ENCODE measurements around the gene ADIRF.
"Not testable (repeated sequence)": the region's sequence is repeated elsewhere in the genome, so short reads cannot be mapped to it uniquely, and the experiment has no call there.

The ADIRF gene

DNA sequence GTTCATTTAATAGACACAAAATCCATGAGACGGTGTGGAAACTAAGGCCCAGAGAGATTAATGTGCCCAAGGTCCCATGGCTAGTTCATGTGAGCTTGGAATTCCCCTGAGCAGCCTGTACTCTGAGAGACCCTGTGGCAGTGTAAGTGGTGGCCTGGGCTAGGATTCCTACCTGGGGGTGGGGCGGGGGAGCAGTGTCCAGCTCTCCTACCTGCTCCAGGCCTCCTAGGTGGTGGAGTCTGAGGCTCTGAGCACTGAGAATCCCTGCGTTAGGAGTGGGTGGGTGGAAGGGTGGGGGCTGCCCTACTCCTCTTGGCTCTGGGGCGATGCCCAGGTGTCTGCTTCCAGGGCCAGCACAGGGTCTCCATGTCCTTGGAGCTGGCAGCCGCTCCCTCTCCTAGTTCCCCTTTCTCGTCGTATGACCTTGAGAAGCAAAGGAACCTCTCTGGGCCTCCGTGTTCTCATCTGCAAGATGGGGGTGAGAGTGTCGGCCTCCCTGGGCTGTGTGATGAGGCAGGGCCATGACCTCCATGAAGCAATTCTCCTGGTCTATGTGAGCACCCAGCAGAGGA lies 7.3 kb upstream of the ADIRF start:
- DNase-seq (ENCODE audit: low read depth) = no peak

DNA sequence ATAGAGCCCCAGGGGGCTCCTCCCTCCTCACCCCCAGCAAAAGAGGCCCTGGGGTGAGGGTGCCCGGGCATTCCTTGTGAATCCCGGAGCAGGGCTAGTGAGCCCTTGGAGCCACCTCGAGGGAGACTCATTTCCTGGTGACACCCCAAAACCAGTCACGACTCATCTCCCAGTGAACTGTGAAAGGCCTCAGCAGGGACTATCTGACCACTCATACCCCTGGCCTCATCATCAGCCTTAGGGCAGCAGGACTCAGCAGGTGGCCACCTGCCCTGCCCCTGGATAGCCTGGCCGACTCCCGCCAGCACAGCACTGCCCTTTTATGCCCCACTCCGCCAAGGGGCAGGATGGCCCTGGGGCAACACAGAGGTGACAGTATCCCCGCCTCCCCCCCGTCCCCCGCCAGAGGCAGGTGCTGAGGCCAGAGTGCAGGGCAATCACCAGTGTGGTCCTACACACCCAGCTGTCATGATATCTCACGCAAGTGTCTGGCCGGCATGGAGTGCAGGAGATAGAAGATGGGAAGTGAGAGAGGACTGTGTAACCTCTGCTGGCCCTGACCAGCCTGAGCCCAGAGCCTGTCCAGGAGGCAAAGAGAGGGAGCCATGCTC lies 6.7 kb upstream of the ADIRF start:
- DNase-seq (ENCODE audit: low read depth) = no peak

DNA sequence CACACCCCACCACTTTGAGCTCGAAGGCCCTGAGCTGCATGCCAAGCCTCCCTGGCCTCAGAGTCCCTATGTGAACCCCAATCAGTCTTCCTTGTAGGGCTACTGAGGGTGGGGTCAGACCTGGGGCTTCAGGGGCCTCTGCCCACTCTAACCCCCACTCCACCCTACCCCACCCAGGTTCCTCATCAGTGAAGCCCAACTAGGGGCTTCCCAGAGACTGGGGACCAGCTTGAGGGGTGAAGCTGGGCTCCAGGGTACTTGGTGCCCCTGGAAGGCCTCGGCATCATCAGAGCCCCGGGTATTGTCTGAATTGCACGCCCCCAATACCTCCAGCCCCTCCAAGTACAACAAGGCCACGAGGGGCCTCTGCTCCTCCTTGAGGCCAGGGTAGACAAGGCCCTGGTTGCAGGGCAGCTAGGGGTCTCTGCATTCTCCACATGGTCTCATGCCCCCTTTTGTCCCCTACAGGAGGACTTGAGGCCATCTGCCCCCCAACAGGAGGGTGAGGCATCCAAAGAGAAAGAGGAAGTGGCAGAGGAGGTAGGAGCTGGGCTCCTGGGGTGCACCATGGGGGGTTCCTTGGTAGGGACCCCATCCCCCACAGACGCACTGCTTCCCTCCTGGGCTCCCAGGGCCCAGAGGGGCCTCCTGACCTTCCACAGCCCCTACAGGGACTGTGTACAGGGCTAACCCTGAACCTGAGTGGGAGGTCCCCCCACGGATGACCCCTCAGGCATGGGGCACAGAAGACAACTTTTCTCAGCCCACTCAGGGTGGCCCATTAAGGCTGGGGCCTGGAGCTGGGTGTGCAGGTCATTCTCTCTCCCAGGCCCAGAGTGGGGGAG lies 5.9 kb upstream of the ADIRF start:
- no peak for DNase-seq (ENCODE audit: low read depth)

DNA sequence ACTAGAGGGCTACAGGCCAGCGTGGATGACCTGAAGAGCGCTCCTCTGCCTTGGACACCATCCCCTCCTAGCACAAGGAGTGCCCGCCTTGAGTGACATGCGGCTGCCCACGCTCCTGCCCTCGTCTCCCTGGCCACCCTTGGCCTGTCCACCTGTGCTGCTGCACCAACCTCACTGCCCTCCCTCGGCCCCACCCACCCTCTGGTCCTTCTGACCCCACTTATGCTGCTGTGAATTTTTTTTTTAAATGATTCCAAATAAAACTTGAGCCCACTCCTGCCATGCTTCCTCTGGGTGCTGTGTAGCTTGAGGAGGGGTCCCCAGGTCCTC lies 5.3 kb upstream of the ADIRF start:
- no peak for DNase-seq (ENCODE audit: low read depth)

DNA sequence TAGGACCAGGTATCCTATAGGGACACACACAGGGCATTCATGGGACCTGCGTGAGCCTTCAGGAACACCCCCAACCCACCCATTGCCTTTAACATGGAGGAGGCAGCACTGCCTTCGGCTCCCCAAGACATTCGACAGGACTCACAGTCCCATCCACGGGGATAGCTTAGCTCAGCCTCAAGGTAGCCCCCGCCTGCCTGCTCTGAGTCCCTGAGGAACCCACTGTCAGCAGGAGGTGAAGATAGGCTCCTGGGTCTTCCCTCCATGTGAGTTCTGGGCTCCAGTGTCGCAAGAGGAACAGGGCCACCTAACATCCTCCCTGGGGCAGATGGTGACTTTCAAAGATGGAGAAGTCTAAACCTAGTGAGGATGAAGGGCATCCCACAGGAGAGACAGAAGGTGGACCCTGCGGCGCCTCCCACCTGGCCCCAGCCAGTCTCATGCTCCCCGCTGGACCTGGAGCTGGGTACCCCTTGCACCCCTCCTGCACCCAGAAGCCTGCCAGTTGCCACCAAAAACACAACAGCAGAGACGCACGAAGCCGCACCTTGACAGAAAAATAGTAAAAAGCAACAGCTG lies 4.9 kb upstream of the ADIRF start:
- no peak for DNase-seq (ENCODE audit: low read depth)

DNA sequence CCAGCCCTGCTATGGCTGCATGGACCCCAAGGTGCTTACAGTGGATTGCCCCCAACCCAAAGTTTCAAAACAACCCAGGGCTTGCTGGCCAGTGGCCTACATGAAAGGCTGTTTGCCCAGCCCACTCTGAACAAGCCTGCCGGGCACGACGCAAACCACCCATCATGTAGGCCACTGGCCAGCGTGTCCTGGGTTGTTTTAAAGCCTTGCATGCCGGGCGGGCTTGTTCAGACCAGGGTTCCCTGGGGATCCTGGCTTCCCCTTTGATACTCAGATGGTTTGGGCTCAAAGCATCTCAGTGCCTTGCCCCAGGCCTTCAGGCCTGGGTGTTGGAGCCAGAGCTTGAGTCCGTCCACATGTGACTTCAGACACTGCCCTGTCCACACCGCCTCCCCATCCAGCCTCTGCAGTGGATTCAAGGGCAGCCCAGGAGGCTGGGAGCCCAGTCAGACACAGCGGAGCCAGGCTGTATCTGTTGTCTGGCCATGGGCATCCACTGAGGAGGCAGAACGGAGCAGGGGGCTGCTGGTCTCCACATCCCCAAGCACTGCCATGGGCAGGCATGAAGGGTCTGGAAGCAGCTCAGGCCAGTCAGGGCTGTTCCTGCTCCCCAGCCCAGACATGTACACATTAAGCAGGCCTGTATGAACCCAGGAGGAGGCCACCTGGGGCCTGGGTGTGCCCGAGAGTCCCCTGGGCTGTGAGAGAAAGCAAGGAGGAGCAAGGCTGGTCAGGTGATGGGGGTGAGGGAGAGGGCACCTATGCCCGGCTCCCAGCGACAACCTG lies 4.0 kb upstream of the ADIRF start:
- DNase-seq (ENCODE audit: low read depth) = no peak

DNA sequence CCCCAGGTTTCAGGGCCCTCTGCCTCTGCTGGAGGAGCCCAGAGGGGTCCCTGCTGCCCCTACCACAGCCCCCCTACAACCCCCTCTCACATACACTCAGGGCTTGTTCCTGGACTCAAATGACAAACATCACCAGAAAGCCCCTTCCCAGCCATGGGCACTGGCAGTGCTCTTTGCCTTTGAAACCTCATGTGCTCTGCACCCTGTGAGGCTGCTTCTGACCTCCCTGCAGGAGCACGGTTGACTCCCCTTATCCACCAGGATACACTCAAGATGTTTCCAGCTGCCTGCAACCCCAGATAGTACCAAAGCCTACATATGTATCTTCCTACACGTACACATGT lies 3.5 kb upstream of the ADIRF start:
- DNase-seq (ENCODE audit: low read depth) = no peak

DNA sequence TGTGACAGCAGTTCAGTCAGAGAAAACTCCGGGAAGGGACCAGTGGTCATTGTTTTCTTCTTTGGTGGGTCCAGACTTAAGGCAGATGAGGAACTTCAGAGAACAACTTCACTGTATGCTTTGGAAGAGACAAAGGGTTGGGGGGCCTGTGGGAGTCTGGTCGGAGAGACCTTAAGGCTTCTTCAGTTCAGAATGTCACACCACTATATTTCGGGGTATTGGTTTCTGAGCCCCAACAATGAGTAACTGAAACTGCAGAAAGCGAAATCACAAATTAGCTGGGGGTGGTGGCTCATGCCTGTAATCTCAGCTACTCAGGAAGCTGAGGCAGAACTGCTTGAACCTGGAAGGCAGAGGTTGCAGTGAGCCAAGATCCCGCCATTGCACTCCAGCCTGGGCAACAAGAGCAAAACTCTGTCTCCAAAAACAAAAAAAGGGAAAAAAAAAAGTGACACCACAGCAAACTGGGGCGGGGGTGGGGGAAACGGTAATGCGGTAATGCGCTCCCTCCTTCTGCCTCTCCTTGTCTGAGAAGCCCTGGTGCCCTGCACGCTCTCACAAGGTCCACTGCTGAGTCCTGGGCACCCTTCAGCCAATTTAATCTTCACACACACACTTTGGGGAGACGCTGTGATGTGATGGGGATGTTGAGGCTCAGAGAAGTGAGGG lies 2.2 kb upstream of the ADIRF start:
- DNase-seq (ENCODE audit: low read depth) = no peak

DNA sequence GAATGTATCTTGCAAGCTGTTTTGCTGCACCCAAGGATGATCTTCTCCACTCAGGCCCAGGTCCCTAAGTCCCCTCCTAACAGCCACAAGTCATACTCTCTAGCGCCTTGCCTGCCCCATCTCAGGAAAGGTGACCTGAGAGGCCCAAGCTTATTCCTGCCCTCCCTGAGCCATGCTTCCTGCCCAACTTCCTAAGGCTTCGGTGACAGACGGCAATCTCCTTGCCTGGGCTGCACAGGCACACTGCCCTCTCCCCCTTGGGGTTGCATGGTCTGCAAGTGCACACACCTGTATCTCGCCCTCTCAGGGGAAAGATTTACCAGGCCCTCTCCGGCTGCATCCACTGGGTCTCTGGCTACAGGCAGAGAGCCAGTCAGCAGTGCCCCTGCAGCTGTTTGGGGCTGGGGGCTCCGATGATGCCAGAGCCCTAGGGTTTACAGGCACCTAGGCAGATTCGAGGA lies 771 bp upstream of the ADIRF start:
- DNase-seq (ENCODE audit: low read depth) = no peak

DNA sequence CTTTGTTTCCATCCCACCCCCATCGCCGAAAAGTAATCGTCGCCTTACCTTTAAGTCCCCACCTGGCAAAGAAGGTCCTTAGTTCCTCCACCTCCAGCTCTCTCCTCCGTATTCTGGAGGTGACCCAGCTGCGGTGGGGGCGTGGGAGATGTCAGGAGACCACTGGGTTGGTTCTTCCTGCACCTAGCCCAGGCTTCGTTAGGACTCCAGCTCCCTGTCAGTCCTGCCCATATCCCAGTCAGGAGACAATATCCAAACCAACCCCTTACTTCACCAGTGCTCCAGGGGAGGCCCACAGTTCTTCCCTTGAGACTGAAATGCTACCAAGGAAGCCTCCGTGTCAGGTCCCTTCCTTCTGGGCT lies 693 bp downstream of the ADIRF start:
- DNase-seq (ENCODE audit: low read depth) = no peak

DNA sequence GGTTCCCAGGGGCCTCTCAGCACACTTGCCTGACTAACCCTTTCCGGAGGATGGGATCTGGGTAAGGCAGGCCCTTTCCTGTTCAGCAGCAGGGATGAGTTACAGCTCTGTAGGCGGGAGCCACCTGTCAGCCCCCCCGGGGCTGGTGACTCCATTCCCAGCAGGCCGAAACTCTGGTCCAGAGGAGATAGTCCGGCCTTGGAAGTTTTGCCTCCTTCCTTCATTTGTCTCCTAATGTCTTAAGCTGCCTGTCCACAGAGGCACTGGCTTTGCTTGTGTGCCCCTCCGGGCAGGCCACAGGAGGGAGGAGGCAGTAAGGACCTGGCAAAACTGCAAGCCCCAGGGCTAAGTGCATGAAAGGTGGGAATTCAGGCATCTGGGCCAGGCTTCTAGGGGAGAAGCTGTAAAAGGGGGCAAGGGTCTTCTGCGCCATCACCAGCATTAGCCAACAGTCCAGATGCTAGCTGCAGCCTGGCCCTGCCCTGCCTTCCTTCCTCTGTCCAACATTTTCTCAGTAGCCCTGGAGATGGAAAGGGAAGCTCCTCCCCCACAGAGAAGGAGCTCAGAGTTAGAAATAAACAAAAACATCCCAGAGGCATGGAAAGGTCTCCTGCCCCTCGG lies 1.2 kb downstream of the ADIRF start:
- no peak for DNase-seq (ENCODE audit: low read depth)

DNA sequence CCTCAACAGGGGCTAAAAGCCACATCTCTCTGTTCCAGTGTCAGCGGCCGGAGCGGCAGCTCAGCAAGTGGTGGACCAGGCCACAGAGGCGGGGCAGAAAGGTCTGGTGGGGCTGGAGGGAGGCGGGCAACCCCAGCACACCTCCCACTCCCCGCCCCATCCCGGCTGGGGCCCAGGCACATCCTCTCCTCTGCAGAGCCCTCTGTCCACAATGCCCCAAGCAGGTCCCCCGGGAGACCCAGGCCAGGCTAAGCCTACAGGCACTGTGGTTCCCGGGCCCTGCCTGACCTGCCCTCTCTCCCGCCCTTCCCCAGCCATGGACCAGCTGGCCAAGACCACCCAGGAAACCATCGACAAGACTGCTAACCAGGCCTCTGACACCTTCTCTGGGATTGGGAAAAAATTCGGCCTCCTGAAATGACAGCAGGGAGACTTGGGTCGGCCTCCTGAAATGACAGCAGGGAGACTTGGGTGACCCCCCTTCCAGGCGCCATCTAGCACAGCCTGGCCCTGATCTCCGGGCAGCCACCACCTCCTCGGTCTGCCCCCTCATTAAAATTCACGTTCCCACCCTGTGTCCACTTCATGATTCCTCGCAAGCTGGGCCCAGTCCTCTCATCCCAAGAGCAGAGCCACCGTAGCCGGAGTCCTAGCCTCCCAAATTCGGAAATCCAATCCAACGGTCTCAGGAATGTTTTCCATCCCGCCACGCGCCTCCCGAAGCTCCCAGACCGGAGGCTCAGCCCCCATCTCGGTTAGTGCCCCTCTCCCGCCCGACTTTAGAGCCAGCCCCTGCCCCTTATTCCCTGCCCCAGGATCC lies 2.1 kb downstream of the ADIRF start:
- DNase-seq (ENCODE audit: low read depth) = no peak

DNA sequence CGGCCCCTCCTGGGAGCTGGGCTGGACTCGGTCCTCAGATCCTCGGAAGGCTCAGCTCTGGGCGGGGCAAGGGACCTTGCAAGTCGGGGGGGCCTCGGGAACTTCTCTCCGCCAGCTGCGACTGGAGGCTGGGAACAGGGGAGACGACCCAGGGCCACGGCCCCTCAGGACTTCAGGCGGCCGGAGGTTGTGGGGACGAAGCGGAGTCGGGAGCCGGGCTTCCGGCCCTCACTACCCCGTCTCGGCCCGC lies 2.6 kb downstream of the ADIRF start:
- DNase-seq (ENCODE audit: low read depth) = no peak

DNA sequence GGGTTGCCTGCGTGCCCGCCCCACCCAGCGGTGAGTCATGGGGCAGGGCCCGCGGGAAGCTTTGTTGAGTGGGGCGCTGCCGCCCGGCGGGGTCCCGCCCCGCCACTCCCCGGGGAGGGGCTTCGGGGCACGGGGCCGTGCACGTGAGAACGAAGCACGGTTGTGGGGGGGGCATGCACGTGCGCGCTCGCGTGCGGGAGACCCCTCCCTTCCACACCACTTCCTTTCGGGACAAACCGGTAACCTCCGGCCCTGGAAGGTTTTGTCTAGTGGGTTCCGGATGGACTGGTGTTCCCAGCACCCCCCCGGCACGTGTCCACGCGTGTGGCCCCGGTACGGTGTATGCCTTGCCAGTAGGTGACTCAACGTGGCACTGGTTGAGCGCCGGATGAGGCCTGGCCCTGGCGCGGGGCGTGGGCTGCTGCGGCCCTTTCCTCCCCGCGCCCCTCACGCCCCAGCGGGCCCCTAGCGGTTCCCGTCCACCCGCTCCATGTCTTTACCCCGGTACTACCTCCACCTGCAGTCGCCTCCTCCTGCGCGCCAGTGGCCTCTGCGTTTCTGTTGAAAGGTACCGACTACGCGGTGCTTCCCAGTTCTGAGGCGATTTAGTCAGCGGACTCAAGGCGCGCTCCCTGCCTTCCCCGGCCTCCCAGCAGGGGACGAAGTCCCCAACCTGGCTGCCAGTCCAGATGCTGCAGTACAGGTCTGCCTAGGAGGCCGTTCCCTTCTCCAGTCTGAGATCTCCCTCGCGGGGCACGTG lies 3.1 kb downstream of the ADIRF start:
- DNase-seq (ENCODE audit: low read depth) = peak; percentile 59

DNA sequence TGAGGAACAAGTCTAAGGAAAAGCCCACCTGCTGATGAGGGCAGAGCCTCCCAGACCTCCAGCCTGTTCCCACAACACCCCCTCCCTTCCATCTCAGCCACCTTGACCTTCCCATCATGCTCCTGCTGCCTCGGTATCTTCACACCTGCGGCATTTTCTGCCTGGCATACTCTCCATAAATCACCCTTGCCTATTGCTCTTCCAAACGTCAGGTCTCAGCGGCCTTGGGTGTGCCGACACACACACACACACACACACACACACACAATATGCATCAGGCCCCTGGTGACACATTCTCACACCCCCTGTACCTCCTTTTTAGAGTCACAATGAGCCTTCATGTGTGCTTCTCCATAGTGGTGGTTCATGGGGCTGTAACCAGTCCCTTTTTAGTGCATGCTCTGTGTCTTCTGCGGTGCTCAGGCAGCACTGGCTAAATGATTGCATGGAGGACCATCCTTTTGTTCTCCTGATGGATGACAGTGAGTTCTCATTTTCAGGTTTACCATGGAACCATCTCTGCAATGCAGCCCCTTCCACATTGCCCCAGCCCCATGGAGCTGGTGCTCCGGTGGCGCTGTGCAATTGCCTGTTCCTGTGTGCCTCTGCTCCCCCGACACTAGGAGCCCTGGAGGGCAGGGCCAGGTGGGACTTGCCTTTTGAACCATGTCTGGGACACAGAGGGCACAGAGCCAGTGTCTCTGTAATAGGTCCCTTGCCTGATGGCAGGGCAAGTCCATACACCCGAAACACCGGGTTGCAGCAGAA lies 4.5 kb downstream of the ADIRF start:
- no peak for DNase-seq (ENCODE audit: low read depth)

DNA sequence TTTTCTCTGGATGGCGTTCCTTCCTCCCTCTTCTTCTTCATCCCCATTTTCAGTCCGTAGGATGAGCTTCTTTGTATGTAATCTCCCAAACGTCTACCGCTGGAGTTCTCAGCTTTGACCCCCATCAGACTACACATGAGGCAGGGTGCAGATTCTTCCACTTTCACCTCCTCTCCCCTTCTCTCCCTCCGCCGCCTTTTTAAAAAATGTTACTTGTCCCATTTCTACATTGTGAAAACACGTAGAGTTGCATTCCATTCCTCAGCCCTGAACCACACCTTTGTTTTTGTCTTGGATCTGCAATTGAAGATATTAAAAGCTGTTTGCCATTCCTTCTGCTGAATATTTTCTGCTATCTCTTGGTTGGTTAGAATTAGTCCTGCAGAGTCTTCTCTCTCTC lies 6.2 kb downstream of the ADIRF start:
- DNase-seq (ENCODE audit: low read depth) = no peak

DNA sequence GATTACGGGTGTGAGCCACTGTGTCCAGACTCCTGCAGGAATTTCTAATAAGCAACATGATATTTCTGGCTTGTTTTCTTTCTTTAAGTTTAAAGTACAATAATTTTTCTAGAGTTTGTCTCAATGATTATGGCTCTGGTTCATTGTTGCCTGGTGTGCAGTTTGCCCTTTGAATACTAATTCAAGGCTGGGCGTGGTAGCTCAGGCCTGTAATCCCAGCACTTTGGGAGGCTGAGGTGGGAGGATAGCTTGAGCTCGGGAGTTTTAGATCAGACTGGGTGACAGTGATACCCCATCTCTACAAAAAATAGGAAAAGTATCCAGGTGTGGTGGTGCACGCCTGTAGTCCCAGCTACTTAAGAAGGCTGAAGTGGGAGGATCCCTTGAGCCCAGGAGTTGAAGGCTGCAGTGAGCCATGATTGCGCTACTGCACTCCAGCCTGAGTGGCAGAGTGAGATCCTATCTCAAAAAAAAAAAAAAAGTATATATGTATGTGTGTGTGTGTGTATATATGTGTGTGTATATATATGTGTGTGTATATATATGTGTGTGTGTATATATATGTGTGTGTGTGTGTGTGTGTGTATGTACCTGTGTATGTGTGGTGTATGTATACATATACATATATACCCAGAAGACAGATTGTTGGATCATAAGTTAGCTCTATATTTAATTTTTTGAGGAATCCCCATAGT lies 8.2 kb downstream of the ADIRF start:
- DNase-seq (ENCODE audit: low read depth) = no peak

DNA sequence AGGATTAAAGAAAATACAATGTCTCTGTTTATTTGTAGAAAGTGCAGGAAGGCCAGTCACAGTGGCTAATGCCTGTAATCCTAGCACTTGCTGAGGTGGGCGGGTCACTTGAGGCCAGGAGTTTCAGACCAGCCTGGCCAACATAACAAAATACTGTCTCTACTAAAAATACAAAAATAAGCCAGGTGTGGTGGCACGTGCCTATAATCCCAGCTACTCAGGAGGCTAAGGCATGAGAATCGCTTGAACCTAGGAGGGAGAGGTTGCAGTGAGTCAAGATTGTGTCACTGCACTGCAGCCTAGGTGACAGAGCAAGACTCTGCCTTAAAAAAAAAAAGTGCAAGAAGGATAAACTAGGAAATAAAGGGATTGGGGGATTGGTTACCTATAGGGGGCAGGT lies 10.2 kb downstream of the ADIRF start:
- DNase-seq (ENCODE audit: low read depth) = not testable (repeated sequence)

DNA sequence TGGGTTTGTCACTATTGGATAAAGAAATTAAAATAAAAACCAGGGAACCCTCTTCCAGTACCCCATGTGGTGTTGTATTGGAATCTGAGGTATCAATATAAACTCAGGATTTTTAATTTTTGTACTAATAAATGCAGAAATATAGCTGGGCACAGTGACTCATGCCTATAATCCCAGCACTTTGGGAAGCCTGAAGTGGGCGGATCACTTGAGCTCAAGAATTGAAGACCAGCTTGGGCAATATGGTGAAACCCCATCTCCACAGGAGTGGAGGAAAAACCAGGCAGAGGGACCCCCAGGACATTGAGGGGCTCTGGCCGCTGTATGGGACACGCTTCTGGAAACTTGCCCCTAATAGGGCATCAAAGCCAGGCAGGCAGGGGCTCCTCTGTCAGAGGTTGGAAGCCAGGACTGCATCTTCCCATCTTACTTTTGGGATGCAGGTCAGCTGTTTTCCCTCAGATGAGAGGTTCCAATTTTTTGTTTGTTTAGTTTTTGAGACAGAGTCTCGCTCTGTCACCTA lies 11.1 kb downstream of the ADIRF start:
- DNase-seq (ENCODE audit: low read depth) = no peak

All from HS-5 (cell line).